IMR-90 (cell line): ENCODE measurements around the gene SPDYE4. TPM values are rescaled to one million over a fixed set of nuclear protein-coding genes. Genes with fewer than 3 reads are reported as not detected.

Source experiments
- ATAC-seq: fragments of 200-7000 bp; cut with Tn5 transposase; 2 replicates; pipeline ENCODE4 v1.9.1; 2020; ENCODE audit warnings: low read depth, mild to moderate bottlenecking, moderate library complexity
- BruUV-seq: library from RNA; stranded (reverse); fragments of 400-500 nt; replicated peaks from 2 replicates; lab custom pipeline; 2021; lab: Mats Ljungman, UMichigan
- CTCF ChIA-PET: fragments of 300-600 bp; formaldehyde crosslinking; extraction: SDS; loops from one replicate; lab custom pipeline; 2021; ENCODE audit warnings: antibody characterized with exemption; lab: Yijun Ruan, JAX
- POLR2A ChIA-PET: fragments of 300-600 bp; sonication (Branson Sonifier 250); formaldehyde crosslinking; loops from one replicate; lab custom pipeline; 2022; ENCODE audit warnings: antibody characterized with exemption; ENCODE audit not compliant: unreplicated experiment; lab: Charles Lee
- DNase-seq: peaks from one replicate; pipeline ENCODE4 v3.0.0; 2013
- H2AFZ ChIP-seq: replicated peaks from 2 replicates; pipeline ENCODE3; 2013; ENCODE audit warnings: low read length, mild to moderate bottlenecking; ENCODE audit not compliant: poor library complexity
- H2AK5ac ChIP-seq: 2 replicates; pipeline ENCODE4 v1.6.1; 2013; ENCODE audit warnings: low read depth, low read length, inconsistent platforms
- H2AK9ac ChIP-seq: replicated peaks from 2 replicates; pipeline ENCODE3; 2013; ENCODE audit warnings: mild to moderate bottlenecking, low read depth, low read length, moderate library complexity; ENCODE audit not compliant: poor library complexity
- H2BK120ac ChIP-seq: 2 replicates; pipeline ENCODE4 v1.6.1; 2013; ENCODE audit warnings: low read depth, low read length, inconsistent platforms
- H2BK15ac ChIP-seq: 3 replicates; pipeline ENCODE4 v1.6.1; 2013; ENCODE audit warnings: low read depth, low read length, inconsistent platforms
- H2BK20ac ChIP-seq: 2 replicates; pipeline ENCODE4 v1.6.1; 2013; ENCODE audit warnings: low read depth, mild to moderate bottlenecking, inconsistent platforms, low read length, moderate library complexity
- H2BK5ac ChIP-seq: 2 replicates; pipeline ENCODE4 v1.6.1; 2013; ENCODE audit warnings: mild to moderate bottlenecking, low read depth, low read length, inconsistent platforms; ENCODE audit not compliant: poor library complexity, severe bottlenecking
- H3K14ac ChIP-seq: replicated peaks from 2 replicates; pipeline ENCODE4 v1.6.1; 2013; ENCODE audit warnings: low read depth, low read length, inconsistent platforms
- H3K18ac ChIP-seq: 2 replicates; pipeline ENCODE4 v1.6.1; 2013; ENCODE audit warnings: low read depth, low read length, control low read depth
- H3K23ac ChIP-seq: 2 replicates; pipeline ENCODE4 v1.6.1; 2013; ENCODE audit warnings: low read depth, low read length, inconsistent platforms
- H3K27ac ChIP-seq: 2 replicates; pipeline ENCODE4 v1.5.1; 2013; ENCODE audit warnings: mild to moderate bottlenecking, control low read depth, low read length; ENCODE audit not compliant: insufficient read depth
- H3K27me3 ChIP-seq: 2 replicates; pipeline ENCODE4 v1.6.1; 2013; ENCODE audit warnings: low read length; ENCODE audit not compliant: control insufficient read depth, insufficient read depth
- H3K36me3 ChIP-seq: 2 replicates; pipeline ENCODE4 v1.6.1; 2013; ENCODE audit warnings: low read length, mixed read lengths; ENCODE audit not compliant: control insufficient read depth, insufficient read depth
- H3K4ac ChIP-seq: 2 replicates; pipeline ENCODE4 v1.6.1; 2013; ENCODE audit warnings: low read depth, low read length, inconsistent platforms
- H3K4me1 ChIP-seq: 2 replicates; pipeline ENCODE4 v1.6.1; 2013; ENCODE audit warnings: low read length, mixed read lengths; ENCODE audit not compliant: control insufficient read depth, insufficient read depth
- H3K4me2 ChIP-seq: 2 replicates; pipeline ENCODE4 v1.6.1; 2013; ENCODE audit warnings: low read depth, mild to moderate bottlenecking, control low read depth, low read length, moderate library complexity
- H3K4me3 ChIP-seq: 2 replicates; pipeline ENCODE4 v1.5.1; 2013; ENCODE audit warnings: low read depth, mild to moderate bottlenecking, control low read depth, low read length, moderate library complexity; ENCODE audit not compliant: insufficient read depth
- H3K56ac ChIP-seq: 2 replicates; pipeline ENCODE4 v1.6.1; 2013; ENCODE audit warnings: low read length, inconsistent platforms; ENCODE audit not compliant: insufficient read depth; ENCODE audit errors: extremely low read depth
- H3K79me1 ChIP-seq, 2 experiments: 2 replicates each; pipeline ENCODE4 v1.6.1; 2013; ENCODE audit warnings: low read length in 2 of 2, inconsistent platforms in 1 of 2, low read depth in 1 of 2
- H3K9ac ChIP-seq: 2 replicates; pipeline ENCODE4 v1.6.1; 2013; ENCODE audit warnings: low read depth, low read length, control low read depth
- H3K9me1 ChIP-seq: 2 replicates; pipeline ENCODE4 v1.6.1; 2013; ENCODE audit warnings: low read length, inconsistent platforms; ENCODE audit not compliant: insufficient read depth
- H3K9me3 ChIP-seq: 2 replicates; pipeline ENCODE4 v1.6.1; 2013; ENCODE audit warnings: low read length; ENCODE audit not compliant: control insufficient read depth, insufficient read depth
- H4K20me1 ChIP-seq: 2 replicates; pipeline ENCODE4 v1.6.1; 2013; ENCODE audit warnings: low read length, inconsistent platforms; ENCODE audit not compliant: insufficient read depth
- H4K5ac ChIP-seq: 2 replicates; pipeline ENCODE4 v1.6.1; 2013; ENCODE audit warnings: mild to moderate bottlenecking, low read depth, low read length, control low read depth
- H4K8ac ChIP-seq, 2 experiments: 2 replicates each; pipeline ENCODE4 v1.6.1; 2013; ENCODE audit warnings: low read depth in 2 of 2, low read length in 2 of 2, control low read depth in 1 of 2, inconsistent platforms in 1 of 2
- H4K91ac ChIP-seq: 2 replicates; pipeline ENCODE4 v1.6.1; 2013; ENCODE audit warnings: low read depth, low read length, inconsistent platforms; ENCODE audit not compliant: insufficient read depth
- BHLHE40 ChIP-seq: fragments of 150-350 bp; IDR thresholded peaks from 2 replicates; pipeline ENCODE4 v1.6.1; 2016; ENCODE audit warnings: mild to moderate bottlenecking, low read depth, low read length
- CEBPB ChIP-seq: IDR thresholded peaks from 2 replicates; pipeline ENCODE4 v1.6.1; 2012; ENCODE audit warnings: low read depth, low read length, improper control_type of control experiment
- CHD1 ChIP-seq: IDR thresholded peaks from 2 replicates; pipeline ENCODE4 v1.6.1; 2012; ENCODE audit warnings: low read depth, low read length, improper control_type of control experiment
- FOS ChIP-seq: fragments of 150-350 bp; IDR thresholded peaks from 2 replicates; pipeline ENCODE4 v1.6.1; 2016; ENCODE audit warnings: low read depth, low read length
- MAFK ChIP-seq: IDR thresholded peaks from 2 replicates; pipeline ENCODE4 v1.6.1; 2012; ENCODE audit warnings: low read depth, low read length, improper control_type of control experiment
- MAZ ChIP-seq: IDR thresholded peaks from 2 replicates; pipeline ENCODE4 v1.6.1; 2012; ENCODE audit warnings: low read depth, mild to moderate bottlenecking, low read length, improper control_type of control experiment, moderate library complexity, borderline replicate concordance
- MXI1 ChIP-seq: IDR thresholded peaks from 2 replicates; pipeline ENCODE4 v1.6.1; 2012; ENCODE audit warnings: low read depth, mild to moderate bottlenecking, low read length, moderate library complexity, borderline replicate concordance
- NFE2L2 ChIP-seq: fragments of 150-350 bp; IDR thresholded peaks from 2 replicates; pipeline ENCODE4 v1.6.1; 2016; ENCODE audit warnings: low read depth, mild to moderate bottlenecking, low read length
- POLR2A ChIP-seq: IDR thresholded peaks from 2 replicates; pipeline ENCODE4 v1.6.1; 2012; ENCODE audit warnings: mild to moderate bottlenecking, low read depth, low read length
- RAD21 ChIP-seq: IDR thresholded peaks from 2 replicates; pipeline ENCODE4 v1.6.1; 2012; ENCODE audit warnings: low read length, improper control_type of control experiment
- RCOR1 ChIP-seq: IDR thresholded peaks from 2 replicates; pipeline ENCODE4 v1.6.1; 2012; ENCODE audit warnings: mild to moderate bottlenecking, low read length, improper control_type of control experiment; ENCODE audit not compliant: insufficient replicate concordance
- RFX5 ChIP-seq: IDR thresholded peaks from 2 replicates; pipeline ENCODE4 v1.8.0; 2012; ENCODE audit warnings: low read depth, mild to moderate bottlenecking, low read length, moderate library complexity
- SMC3 ChIP-seq: fragments of 150-350 bp; IDR thresholded peaks from 2 replicates; pipeline ENCODE4 v1.6.1; 2016; ENCODE audit warnings: low read depth, mild to moderate bottlenecking, antibody characterized with exemption, low read length, moderate library complexity
- WGBS, 2 experiments: methylation state at CpG; one replicate each; pipeline versions ENCODE4 v1.1.5 to v1.1.7; 2013; ENCODE audit warnings: missing lambda C conversion rate in 2 of 2; ENCODE audit not compliant: insufficient read length in 1 of 2; ENCODE audit errors: extremely low coverage in 2 of 2; 5-methylcytosine and 5-hydroxymethylcytosine counted together
- dilution Hi-C: fragments of 300-500 bp; cut with HindIII; formaldehyde crosslinking; loops from one replicate; pipeline ENCODE4 v1.14.3; 2018; ENCODE audit warnings: low sequenced_read_pairs; ENCODE audit not compliant: unreplicated experiment
- in situ Hi-C: fragments of 300-500 bp; cut with MboI; formaldehyde crosslinking; loops from 3 replicates; pipeline ENCODE4 v1.14.3; 2019; ENCODE audit warnings: low sequenced_read_pairs, inconsistent platforms, mixed read lengths
- intact Hi-C: fragments of 100-400 bp; cut with micrococcal nuclease; formaldehyde crosslinking; loops from 2 replicates; pipeline ENCODE4 v1.10.0; 2022
- polyA plus RNA-seq, 3 experiments: library from polyadenylated mRNA; depleted of rRNA; stranded (reverse); fragments of >200 nt; gene quantifications; 2 replicates each; pipeline ENCODE4 v1.2.3, GENCODE V29; 2012; ENCODE audit warnings: low replicate concordance in 1 of 3
- total RNA-seq: library from RNA; depleted of rRNA; stranded (reverse); fragments of >200 nt; gene quantifications from 2 replicates; pipeline ENCODE4 v1.2.3, GENCODE V29; 2012
- TF ChIP-seq, protein P1 (sequence below): fragments of 150-350 bp; IDR thresholded peaks from 2 replicates; pipeline ENCODE4 v1.6.1; 2016; ENCODE audit warnings: low read depth, mild to moderate bottlenecking, low read length, moderate library complexity, borderline replicate concordance
- TF ChIP-seq, protein P2 (sequence below): fragments of 150-350 bp; IDR thresholded peaks from 2 replicates; pipeline ENCODE4 v1.6.1; 2017; ENCODE audit warnings: mild to moderate bottlenecking, antibody characterized with exemption, low read length, low read depth
- TF ChIP-seq, protein P3 (sequence below): conservative IDR thresholded peaks from 2 replicates; pipeline ENCODE4 v1.5.1; 2012; ENCODE audit warnings: mild to moderate bottlenecking, low read depth, low read length, improper control_type of control experiment

Gene SPDYE4
- total and polyA plus RNA-seq, 2 of the 4 experiments (the other 2 are of a cell fraction), result not detected

DNA sequence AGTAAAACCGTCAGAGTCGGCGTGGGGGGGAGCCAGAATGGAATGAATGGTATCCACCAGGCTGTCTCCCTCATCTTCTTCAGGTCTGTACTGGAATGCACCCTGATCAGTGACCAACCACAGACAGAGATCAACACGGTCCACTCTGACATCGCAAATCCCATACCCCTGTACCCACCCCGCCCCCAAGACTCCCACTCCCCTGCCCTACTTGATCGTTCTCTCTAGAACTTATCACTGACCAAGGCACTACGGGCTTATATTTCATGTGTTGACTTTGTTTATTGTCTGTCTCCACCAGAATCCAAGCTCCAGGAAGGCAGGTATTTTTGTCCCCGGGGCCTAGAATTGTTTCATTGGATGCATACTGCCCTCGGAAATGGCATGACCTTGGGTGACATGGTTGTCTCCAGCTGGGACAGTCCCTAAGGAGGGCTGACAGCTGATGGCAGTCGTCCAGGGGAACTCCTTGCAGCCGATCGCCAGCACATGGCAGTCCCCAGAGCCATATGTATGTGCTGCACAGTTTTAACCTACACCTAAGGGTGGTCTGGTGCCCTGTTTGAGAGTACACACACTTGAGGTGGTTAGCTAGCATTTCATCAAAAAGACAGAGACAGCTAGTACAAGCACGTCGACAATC, 41.3 kb upstream of the SPDYE4 start:
- H4K8ac ChIP-seq, result no peak overlapping the region
- H3K36me3 ChIP-seq, result no peaks in the 10 kb centered on the region
- H3K4me2 ChIP-seq, result no peak overlapping the region
- H3K79me1 ChIP-seq, result no peaks in the 10 kb centered on the region
- no peak overlapping the region for H3K23ac ChIP-seq
- no peak overlapping the region for H3K9ac ChIP-seq
- WGBS, 2 experiments, result 45% methylated on average over 3 of the region's 15 CpGs; no CpG with 5 or more reads in 1 of the 2 experiments
- H3K27me3 ChIP-seq, result peaks cover 18% of the 10 kb centered on the region; the same call in 1 of the 2 replicates
- H2BK5ac ChIP-seq, result no peak overlapping the region
- H3K27ac ChIP-seq, result no peak overlapping the region
- H3K4ac ChIP-seq, result no peak overlapping the region
- H3K4me1 ChIP-seq, result no peaks in the 10 kb centered on the region
- dilution Hi-C loops (no loop called here), in situ Hi-C loops (loop anchor here (25.0 kb wide), 1 partner anchor 738 kb away; no protein-coding TSS in a partner anchor), intact Hi-C loops (no loop called here)
- no peak overlapping the region for H2BK120ac ChIP-seq
- no peaks in the 10 kb centered on the region for H4K20me1 ChIP-seq
- peak; percentile 53; the same call in 1 of the 2 replicates for ATAC-seq
- no peak overlapping the region for H3K18ac ChIP-seq
- TF ChIP-seq CEBPB, result no peak
- TF ChIP-seq BHLHE40, result no peak
- TF ChIP-seq NFE2L2, result no peak
- TF ChIP-seq, protein P1, sequence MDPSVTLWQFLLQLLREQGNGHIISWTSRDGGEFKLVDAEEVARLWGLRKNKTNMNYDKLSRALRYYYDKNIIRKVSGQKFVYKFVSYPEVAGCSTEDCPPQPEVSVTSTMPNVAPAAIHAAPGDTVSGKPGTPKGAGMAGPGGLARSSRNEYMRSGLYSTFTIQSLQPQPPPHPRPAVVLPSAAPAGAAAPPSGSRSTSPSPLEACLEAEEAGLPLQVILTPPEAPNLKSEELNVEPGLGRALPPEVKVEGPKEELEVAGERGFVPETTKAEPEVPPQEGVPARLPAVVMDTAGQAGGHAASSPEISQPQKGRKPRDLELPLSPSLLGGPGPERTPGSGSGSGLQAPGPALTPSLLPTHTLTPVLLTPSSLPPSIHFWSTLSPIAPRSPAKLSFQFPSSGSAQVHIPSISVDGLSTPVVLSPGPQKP, result no peak
- TF ChIP-seq POLR2A, result no peak
- TF ChIP-seq RCOR1, result no peak
- TF ChIP-seq, protein P2, sequence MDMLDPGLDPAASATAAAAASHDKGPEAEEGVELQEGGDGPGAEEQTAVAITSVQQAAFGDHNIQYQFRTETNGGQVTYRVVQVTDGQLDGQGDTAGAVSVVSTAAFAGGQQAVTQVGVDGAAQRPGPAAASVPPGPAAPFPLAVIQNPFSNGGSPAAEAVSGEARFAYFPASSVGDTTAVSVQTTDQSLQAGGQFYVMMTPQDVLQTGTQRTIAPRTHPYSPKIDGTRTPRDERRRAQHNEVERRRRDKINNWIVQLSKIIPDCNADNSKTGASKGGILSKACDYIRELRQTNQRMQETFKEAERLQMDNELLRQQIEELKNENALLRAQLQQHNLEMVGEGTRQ, result no peak
- TF ChIP-seq RAD21, result no peak
- no peak for TF ChIP-seq MAZ
- no peak for TF ChIP-seq MXI1
- TF ChIP-seq, protein P3, sequence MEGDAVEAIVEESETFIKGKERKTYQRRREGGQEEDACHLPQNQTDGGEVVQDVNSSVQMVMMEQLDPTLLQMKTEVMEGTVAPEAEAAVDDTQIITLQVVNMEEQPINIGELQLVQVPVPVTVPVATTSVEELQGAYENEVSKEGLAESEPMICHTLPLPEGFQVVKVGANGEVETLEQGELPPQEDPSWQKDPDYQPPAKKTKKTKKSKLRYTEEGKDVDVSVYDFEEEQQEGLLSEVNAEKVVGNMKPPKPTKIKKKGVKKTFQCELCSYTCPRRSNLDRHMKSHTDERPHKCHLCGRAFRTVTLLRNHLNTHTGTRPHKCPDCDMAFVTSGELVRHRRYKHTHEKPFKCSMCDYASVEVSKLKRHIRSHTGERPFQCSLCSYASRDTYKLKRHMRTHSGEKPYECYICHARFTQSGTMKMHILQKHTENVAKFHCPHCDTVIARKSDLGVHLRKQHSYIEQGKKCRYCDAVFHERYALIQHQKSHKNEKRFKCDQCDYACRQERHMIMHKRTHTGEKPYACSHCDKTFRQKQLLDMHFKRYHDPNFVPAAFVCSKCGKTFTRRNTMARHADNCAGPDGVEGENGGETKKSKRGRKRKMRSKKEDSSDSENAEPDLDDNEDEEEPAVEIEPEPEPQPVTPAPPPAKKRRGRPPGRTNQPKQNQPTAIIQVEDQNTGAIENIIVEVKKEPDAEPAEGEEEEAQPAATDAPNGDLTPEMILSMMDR, result no peak
- no peak for TF ChIP-seq SMC3
- TF ChIP-seq CHD1, result no peak
- TF ChIP-seq RFX5, result no peak
- no peak for TF ChIP-seq MAFK
- TF ChIP-seq FOS, result no peak
- no TSS peak for BruUV-seq
- no peak overlapping the region for H3K56ac ChIP-seq
- no peak for DNase-seq
- no peak overlapping the region for H2BK20ac ChIP-seq
- POLR2A ChIA-PET, result no interaction called here
- H2BK15ac ChIP-seq, result no peak overlapping the region
- no peak overlapping the region for H4K91ac ChIP-seq
- no peak overlapping the region for H2AK9ac ChIP-seq
- H2AFZ ChIP-seq, result no peak overlapping the region
- H4K5ac ChIP-seq, result no peak overlapping the region
- no peak overlapping the region for H3K4me3 ChIP-seq
- H2AK5ac ChIP-seq, result no peak overlapping the region
- H3K14ac ChIP-seq, result no peak overlapping the region
- H3K9me1 ChIP-seq, result no peaks in the 10 kb centered on the region
- H3K9me3 ChIP-seq, result no peaks in the 10 kb centered on the region
- CTCF ChIA-PET, result interaction anchor here (1.6 kb wide), 1 partner anchor 95 kb away, joined by 3 read pairs; no protein-coding TSS in a partner anchor
